GM10266 (cell line): ENCODE data around the gene KRT82.
A peak's percentile ranks its signal among the peaks of the same experiment; 100 is the strongest.

Source experiments
- DNase-seq: peaks from one replicate; pipeline ENCODE4 v3.0.0; 2012; ENCODE audit errors: extremely low spot score
- TF ChIP-seq, protein P1 (sequence below): IDR thresholded peaks from 2 replicates; pipeline ENCODE4 v1.5.1; 2012; ENCODE audit warnings: mild to moderate bottlenecking, low read depth; ENCODE audit not compliant: control insufficient read depth, insufficient read depth; ENCODE audit errors: missing control alignments

Gene KRT82

DNA sequence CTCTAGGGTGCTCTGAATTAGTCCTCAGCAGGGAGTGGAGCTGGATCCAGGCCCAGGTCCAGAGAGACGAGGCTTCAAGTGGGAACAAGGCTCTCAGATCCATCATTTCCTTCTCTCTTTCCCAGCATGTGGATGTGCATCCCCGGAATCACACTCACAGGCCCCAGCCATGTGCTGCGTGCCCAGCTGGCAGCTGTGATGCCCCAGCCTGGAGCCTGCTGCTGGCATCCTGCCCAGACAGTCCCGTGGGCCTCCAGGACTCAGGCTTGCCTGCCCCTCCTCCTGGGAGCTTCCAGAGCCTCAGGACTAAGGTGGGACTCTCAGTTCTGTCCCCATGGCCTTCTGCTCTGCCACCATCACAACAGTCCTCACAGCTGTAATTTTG, 14.5 kb downstream of the KRT82 start:
- DNase-seq = no peak
- TF ChIP-seq, protein P1, sequence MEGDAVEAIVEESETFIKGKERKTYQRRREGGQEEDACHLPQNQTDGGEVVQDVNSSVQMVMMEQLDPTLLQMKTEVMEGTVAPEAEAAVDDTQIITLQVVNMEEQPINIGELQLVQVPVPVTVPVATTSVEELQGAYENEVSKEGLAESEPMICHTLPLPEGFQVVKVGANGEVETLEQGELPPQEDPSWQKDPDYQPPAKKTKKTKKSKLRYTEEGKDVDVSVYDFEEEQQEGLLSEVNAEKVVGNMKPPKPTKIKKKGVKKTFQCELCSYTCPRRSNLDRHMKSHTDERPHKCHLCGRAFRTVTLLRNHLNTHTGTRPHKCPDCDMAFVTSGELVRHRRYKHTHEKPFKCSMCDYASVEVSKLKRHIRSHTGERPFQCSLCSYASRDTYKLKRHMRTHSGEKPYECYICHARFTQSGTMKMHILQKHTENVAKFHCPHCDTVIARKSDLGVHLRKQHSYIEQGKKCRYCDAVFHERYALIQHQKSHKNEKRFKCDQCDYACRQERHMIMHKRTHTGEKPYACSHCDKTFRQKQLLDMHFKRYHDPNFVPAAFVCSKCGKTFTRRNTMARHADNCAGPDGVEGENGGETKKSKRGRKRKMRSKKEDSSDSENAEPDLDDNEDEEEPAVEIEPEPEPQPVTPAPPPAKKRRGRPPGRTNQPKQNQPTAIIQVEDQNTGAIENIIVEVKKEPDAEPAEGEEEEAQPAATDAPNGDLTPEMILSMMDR = no peak

- DNase-seq = no peak
- TF ChIP-seq, protein P1 = peak; percentile 41
These were observed 15.2 kb downstream of the KRT82 start for GRCh38 chr12:52390739-52391617.

DNA sequence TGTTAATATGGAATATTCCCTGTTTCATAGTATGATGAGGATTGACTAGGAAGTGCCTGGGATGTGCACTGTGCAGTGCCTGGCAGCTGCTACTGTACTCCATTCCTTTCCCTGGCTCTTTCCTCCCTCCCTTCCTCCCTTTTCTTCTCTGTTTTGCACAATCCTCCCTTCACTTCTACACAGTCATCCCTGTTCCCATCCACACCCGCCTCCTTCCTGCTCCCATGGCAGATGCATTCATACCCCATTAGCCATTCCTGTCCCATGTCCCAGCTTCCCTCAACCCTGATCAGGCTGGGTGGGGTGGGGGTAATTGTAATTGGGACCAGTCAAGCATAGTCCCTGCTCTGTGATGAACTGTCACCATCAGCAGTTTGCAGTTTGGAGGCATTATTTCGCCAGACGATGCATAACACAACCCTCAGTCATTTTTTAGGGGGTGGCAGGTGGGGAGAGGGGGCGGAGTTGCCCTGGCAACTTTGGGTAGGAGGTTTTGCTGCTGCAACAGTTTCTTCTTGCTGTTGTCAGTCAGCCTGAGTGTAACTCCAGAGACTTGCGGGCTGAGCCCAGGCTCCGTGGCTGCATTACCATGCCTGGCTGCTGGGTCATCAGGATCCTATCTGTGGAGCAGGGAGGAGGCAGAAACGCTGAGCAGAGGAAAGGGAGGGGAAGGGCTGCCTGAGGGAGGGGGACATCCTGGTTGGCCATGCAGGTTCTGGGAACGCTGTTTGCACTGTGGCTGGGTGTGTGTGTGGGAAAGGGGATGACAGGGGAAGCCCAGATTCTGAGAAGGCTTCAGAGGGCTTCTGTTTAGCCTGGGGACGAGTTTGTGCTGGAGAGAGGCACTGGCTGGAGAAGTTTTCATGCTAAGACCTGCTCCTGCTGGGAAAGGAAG, 16.6 kb downstream of the KRT82 start:
- no peak for DNase-seq
- TF ChIP-seq, protein P1 = no peak

DNA sequence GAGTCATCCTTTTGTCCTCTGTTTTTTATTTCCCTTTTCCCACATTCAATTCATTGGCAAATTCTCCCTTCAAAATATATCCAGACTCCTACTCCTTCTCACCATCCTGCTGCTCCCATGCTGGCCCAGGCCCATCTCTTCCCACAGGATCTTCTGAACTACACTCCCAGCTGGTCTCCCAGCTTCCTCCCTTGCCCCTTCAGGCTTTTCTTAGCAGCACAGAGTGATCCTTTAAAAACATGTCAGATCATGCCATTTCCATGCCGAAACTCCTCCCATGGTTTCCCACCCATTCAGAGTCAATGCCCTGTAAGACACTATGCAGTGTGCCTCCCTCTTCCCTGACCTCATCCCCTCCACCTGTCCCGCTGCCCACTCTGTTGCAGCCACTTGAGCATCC, 18.3 kb downstream of the KRT82 start:
- DNase-seq = no peak
- TF ChIP-seq, protein P1 = no peak

- TF ChIP-seq, protein P1 = no peak
- no peak for DNase-seq
These were observed 20.9 kb downstream of the KRT82 start, which contains the start of gene KRT84 for GRCh38 chr12:52385226-52385702. TSS of gene KRT84 (minus strand) at chr12:52385652. CDS start at chr12:52385585, 67 bp downstream.

DNA sequence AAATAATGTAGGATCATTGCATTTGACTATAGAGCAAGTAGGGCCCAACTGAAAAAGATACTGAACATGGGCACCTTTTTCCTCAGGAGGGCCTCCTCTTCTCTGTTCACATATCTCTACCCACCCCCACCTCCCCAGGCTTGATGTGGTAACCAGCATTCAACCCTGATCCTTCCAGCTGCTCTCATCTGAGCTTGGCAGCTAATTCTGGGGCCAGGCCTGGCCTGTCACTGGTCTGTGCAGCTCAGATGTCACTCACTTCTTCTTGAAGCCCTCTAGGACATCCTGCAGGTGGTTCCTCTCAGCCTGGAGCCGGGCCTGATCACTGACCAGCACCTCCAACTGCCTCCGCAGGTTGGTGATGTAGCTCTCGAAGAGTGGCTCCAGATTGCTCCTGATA, 22.8 kb downstream of the KRT82 start:
- TF ChIP-seq, protein P1 = no peak
- no peak for DNase-seq
